ENCODE results near the gene ABCC4.

Gene ABCC4, protein sequence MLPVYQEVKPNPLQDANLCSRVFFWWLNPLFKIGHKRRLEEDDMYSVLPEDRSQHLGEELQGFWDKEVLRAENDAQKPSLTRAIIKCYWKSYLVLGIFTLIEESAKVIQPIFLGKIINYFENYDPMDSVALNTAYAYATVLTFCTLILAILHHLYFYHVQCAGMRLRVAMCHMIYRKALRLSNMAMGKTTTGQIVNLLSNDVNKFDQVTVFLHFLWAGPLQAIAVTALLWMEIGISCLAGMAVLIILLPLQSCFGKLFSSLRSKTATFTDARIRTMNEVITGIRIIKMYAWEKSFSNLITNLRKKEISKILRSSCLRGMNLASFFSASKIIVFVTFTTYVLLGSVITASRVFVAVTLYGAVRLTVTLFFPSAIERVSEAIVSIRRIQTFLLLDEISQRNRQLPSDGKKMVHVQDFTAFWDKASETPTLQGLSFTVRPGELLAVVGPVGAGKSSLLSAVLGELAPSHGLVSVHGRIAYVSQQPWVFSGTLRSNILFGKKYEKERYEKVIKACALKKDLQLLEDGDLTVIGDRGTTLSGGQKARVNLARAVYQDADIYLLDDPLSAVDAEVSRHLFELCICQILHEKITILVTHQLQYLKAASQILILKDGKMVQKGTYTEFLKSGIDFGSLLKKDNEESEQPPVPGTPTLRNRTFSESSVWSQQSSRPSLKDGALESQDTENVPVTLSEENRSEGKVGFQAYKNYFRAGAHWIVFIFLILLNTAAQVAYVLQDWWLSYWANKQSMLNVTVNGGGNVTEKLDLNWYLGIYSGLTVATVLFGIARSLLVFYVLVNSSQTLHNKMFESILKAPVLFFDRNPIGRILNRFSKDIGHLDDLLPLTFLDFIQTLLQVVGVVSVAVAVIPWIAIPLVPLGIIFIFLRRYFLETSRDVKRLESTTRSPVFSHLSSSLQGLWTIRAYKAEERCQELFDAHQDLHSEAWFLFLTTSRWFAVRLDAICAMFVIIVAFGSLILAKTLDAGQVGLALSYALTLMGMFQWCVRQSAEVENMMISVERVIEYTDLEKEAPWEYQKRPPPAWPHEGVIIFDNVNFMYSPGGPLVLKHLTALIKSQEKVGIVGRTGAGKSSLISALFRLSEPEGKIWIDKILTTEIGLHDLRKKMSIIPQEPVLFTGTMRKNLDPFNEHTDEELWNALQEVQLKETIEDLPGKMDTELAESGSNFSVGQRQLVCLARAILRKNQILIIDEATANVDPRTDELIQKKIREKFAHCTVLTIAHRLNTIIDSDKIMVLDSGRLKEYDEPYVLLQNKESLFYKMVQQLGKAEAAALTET (N-terminal part only)

DNA sequence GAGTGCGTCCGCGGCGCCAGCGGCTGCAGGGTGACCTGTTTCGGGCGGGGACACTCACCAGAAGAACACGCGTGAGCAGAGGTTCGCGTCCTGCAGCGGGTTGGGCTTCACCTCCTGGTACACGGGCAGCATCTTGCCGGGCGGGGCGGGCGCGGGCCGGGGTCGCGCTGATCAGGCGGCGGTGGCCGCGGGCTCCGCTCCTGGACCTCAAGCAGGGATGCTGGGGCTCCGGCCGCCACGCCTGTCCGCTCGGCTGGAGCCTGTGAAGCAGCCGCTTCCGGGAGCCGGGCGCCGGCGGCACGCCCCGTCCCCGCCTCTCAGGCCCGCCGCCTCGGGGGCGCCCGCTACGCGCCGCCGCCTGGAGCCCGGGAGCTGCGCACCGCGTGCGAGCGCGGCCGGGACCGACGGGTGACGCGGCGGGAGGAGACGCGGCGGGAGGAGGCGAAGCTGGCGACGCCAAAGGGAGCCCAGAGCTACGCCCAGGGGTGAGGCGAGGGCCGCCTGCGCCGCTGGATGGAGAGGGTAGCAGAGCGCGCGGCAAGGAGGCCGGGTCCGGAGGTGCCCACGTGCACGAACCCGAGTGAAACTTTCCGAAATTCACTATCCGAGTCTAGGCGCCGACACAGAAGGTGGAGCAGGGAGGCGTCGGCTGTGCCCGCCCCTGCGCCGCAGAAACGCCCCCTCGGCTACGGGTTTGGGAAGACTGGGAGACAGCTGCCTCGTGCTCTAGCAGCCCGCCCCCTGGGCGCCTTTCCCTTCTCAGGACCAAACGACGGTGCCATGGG lies at the start of gene ABCC4:
Gene ABCC4 (minus strand): TSS at position 269 of the 785 bp plus-strand sequence. CDS start 137 bp downstream, at position 132.
- DNase-seq (ENCODE audit: low spot score), result peak; percentile 38

DNA sequence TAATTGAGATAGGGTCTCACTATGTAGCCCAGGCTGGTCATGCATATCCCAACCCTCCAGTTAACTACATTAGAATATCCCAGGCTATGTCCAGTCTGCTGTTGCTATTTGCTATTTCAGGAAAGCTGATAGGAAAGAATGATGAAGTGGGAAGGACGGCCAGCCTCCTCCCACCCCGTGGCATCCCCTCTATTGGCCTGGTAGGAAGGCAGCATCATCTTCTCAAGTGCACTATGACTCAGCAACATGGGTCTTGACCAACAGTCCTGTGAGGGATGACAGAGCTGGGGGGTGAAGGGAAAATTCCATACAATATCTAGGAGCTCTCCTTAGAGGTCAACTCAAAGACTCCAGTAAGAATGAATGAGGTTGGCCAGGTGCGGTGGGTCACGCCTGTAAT lies 48.0 kb upstream of the ABCC4 start:
- DNase-seq (ENCODE audit: low spot score), result no peak

DNA sequence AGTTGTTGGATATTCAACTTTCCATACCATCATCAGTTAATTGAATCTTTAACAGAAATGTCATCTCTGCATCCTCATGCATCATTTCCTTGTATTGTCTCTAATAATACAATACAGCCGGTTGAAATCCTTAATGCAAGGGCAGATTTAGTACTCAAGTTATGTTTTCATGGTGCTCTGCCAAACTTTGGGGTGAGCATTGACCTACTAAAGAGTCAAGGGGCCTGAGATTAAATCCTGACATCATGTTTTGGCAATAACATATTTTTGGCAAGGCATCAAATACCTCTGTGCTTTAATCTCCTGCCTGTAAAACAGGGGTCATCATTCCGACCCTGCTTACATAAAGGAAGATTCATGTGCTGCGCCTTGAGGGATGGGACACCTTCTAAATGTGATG lies 42.7 kb upstream of the ABCC4 start:
- DNase-seq (ENCODE audit: low spot score), result no peak

DNA sequence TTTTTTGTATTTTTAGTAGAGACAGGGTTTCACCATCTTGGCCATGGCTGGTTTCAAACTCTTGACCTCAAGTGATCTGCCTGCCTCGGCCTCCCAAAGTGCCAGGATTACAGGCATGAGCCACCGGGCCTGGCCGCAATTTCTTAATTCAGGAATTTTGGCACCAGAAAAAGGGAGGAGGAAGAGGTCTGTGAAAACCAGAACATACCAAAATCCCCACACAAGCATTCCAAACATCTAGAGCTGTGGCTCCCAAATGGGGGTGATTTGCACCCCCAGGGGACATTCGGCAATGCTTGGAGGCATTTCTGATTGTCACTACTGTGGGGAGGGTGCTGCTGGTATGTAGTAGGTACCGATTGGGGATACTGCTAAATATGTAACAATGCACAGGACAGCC lies 40.2 kb upstream of the ABCC4 start:
- DNase-seq (ENCODE audit: low spot score), result no peak

DNA sequence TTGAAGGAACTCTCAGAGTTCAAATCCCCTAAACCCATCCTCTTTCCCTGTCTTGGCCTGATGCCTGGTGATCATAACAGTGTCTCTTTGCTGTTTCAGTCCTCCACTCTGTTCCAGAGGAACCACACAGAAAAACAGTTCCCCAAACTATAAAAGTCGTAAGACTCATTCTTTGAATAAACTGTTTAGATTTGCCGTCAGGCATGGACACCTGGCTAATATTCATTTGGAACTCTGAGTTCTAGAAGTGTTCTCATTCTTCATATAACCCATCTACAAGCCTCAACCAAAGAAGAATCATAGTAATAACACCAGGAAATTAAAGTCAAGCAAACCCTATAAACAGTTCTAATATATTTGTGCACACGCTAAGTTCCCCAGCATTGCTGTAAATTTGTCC lies 37.7 kb upstream of the ABCC4 start:
- no peak for DNase-seq (ENCODE audit: low spot score)

DNA sequence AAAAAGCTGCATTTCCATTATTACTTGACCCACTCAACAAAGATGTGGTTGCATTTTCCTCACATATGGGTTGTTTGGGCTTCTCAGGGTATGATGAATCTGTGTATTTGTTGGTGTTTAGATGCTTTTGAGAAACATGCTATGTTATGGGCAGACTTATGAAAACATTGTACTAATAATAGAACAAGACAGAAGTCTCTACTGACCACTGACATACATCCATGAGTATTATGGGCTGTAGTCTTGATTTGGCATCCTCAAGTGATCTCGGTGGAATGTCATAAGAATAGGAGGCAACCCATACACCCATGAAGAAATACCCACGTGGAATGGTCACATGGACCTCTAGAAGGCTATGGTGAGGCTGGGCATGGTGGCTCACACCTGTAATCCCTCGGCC lies 36.3 kb upstream of the ABCC4 start:
- DNase-seq (ENCODE audit: low spot score), result no peak

DNA sequence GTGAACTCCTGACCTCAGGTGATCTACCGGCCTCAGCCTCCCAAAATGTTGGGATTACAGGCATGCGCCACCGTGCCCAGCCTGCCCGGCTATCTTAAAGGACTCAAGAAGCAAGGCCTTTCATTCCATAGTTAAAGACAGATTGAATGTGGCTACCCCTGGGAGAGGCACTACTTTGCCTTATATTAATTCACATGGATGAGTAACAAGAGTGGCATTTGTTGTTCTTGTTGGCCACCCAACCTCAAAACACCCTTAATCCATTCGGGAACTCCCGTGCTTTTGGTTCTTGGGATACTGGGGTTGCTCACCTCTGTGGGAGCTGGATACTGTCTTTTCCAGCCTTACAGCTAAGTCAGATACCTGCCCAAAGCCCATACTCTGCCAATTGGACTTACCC lies 34.4 kb upstream of the ABCC4 start:
- DNase-seq (ENCODE audit: low spot score), result no peak

DNA sequence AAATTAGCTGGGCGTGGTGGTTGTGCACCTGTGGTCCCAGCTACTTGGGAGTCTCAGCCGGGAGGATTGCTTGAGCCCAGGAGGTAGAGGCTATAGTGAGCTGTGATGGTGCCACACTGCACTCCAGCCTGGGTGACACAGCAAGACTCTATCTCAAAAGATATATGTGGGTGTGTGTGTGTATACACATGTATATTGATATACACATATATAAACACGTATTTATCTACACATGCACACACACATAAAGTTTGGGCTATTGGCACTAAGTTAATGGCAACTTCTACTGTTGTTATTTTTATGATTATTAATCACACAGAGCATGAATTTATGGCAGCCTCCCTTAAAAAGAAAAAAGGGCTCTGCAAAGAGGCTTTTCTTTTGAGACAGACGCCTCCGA lies 27.1 kb upstream of the ABCC4 start:
- no peak for DNase-seq (ENCODE audit: low spot score)

DNA sequence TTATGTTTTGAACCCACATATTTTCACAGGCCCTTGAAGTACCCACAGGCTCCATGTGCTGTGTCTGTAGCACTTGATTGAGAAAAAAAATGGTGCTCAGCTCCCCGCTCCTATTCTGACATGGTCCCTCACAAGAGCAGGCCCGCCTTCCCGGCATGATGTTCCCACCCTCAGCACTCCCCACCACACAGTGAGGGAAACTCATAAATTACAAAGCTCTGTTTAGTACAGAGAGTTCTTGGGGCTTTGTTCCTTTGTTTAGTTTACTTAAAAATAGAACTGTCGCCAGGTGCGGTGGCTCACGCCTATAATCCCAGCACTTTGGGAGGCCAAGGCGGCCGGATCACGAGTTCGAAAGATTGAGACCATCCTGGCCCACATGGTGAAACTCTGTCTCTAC lies 25.9 kb upstream of the ABCC4 start:
- DNase-seq (ENCODE audit: low spot score), result no peak

DNA sequence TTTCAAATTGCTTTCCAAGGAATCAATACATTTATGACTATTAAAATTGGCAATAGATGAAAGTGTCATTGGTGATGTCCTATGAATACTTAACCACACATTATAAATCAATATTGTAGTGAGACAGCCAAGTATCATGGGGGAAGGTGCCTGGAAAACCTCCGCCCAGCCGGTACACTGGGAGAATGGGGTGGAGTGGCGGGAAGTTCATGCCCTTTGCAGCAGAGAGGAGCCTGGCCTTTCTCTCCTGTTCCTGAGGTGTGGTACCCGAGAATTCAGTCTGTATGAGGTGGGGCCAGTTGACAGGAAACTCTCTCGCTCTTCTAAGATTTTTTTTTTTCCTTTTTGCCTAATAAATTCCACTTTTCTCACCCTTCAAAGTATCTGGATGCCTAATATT lies 25.4 kb upstream of the ABCC4 start:
- no peak for DNase-seq (ENCODE audit: low spot score)

DNA sequence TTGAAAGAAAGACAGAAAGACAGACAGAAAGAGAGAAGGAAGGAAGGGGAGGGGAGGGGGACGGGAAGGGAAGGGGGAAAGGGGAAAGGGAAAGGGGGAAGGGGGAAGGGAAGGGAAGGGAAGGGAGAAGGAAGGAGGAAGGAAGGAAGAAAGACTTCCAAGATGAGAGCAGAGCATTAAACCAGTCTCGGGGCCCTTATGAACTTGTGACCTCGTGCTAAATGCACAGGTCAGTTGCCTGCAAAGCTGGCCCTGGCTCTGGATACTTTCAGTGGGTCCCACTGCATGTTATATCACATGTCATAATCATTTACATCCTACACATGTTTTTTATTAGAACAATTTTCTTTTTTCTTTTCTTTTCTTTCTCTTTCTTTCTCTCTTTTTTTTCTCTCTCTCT lies 24.2 kb upstream of the ABCC4 start:
- no peak for DNase-seq (ENCODE audit: low spot score)

DNA sequence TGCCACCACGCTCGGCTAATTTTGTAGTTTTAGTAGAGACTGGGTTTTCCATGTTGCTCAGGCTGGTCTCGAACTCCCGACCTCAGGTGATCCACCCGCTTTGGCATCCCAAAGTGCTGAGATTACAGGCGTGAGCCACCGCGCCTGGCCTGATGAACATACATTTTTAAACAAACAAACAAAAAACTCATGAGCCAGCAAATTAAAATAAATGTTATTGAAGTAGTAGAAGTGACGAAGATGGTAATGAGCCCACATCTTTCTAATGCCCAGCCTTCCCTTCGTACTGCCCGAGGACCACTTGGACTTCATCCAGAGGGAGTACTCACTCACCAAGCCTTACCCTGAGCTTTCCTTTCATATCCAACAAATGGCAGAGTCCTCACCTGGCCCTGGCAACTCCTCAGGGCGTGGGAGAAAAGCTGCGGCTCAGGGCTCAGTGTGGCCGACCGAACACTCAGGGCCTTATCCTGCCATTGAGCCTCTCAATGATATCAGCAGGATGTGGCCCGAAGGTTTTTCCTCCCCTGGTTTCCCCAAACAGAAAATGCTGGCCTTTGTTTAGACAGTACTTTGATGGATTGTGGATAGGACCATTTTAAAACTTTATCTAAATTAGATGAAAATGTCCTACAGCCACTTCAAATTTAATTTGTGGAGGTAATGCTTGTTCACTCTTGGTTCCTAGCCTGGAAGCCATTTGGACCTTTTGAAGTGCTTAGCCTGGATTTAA lies 22.8 kb upstream of the ABCC4 start:
- no peak for DNase-seq (ENCODE audit: low spot score)

DNA sequence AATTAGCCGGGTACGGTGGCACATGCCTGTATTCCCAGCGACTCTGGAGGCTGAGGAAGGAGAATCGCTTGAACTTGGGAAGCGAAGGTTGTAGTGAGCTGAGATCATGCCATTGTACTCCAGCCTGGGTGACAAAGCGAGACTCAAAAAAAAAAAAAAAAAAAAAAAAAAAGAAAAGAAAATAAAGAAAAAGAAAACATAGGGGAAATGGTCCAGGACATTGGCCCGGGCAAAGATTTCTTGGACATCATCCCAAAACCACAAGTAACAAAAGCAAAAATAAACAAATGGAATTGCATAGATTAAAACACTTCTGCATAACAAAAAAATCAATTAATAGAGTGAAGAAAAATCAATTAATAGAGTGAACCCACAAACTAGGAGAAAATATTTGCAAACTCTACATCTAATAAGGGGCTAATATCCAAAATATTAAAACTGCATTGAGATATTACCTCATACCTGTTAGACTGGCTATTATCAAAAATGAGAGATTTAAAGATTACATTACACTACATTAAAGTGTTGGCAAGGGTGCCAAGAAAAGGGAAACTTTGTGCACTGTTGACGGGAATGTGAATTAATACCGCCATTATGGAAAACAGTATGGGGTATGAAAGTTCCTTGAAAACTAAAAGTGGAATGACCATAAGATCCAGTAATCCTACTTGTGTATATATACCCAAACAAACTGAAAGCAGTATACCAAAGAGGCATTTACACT lies 18.5 kb upstream of the ABCC4 start:
- no peak for DNase-seq (ENCODE audit: low spot score)

DNA sequence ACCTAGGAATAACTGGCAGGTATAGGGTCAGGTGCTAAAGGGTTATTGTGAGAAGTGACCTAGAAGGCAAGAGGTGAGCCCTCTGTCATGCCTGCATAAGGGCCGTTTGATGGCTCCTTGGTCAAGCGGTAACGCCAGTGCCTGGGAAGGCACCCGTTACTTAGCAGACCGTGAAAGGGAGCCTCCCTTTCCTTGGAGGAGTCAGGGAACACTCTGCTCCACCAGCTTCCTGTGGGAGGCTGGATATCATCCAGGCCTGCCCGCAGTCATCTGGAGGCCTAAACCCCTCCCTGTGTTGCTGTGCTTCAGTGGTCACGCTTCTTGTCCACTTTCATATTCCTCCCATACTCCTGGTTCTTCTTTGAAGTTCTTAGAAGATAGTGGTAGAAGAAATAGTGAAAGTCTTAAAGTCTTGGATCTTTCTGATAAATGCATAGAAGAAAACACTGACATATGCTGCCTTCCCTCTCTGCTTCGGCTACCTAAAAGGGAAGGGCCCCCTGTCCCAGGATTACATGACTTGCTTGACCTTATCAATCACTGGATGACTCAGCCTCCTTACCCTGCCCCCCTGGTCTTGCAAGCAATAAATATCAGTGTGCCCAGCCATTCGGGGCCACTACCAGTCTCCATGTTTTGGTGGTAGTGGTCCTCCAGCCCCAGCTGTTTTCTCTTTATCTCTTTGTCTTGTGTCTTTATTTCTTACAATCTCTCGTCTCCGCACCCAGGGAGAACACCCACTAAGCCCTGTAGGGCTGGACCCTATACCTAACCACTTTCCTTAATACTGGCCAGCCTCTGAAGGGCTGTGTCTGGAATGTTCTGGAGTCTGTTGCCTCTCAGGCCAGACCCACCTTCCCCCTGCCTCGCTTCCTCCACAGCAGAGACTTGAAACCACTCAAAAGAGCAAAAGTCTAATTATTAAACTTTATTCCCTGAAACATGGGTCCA lies 16.1 kb upstream of the ABCC4 start:
- DNase-seq (ENCODE audit: low spot score), result no peak

DNA sequence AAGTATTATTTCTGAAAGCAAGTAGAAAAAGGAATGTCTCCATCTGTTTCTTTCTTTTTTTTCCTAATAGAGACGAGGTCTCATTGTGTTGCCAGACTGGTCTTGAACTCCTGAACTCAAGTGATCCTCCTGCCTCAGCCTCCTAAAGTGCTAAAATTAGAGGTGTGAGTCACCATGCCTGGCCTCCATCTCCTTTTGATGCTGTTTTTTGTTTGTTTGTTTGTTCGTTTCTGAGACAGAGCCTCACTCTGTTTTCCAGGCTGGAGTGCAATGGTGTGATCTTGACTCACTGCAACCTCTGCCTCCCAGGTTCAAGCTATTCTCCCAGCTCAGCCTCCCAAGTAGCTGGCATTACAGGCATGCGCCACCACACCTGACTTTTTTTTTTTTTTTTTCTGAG lies 14.5 kb upstream of the ABCC4 start:
- no peak for DNase-seq (ENCODE audit: low spot score)

DNA sequence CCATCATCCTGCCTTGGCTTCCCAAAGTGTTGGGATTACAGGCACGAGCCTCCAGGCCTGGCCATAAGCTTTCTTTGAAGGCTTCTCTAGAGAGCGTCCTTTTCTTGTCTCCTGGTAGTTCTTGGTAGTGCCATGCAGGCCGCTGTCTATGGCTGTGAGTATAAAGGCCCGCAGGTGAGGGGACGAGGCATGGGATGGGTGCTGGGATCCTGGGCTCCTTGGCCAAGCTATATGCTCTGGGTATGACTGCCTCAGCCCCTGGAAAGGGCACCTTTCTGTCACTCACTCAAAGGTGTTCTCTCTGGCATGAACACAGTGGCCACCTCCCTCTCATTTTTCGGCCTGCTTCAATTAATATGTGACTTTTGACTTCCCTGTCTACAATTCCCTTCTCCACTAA lies 6.3 kb upstream of the ABCC4 start:
- DNase-seq (ENCODE audit: low spot score), result no peak

DNA sequence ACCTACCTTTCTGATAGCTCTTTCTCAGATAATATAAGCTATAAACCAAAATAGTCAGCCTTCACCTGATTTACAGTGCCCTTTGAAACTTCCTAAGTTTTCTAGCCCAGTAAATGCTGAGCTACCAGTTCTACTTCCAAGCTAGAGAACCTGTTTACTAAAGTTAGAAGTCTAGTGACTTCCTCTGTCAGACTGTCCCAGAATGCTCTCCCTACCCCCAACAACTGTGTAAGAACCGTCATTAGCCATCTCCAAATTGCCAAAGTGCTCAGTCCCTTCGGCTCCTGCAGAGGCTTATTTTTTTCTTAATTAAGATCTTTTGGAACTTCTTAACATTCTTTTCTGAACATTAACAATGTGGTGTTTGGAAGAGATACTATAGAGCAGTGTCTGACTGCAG lies 3.2 kb upstream of the ABCC4 start:
- DNase-seq (ENCODE audit: low spot score), result no peak

DNA sequence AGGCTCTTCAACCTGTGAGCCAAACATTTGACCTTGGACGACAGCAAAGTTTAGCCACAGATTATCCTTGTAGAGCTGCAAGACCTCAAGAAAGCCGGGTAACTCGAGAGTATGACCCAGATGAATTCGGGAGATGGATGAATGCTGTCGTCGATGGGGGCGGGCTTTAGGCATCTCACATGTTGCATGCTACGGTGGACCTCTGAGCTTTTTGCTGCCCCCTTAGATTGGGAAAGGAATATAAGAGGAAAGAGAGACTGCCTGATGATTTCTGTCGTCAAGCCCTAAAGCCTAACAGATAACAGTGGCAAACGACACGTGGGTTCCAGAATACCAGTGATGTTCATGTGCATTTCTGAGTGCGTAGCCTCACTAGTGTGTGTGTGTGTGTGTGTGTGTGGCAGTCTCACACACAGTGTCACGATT lies 730 bp upstream of the ABCC4 start:
- no peak for DNase-seq (ENCODE audit: low spot score)

DNA sequence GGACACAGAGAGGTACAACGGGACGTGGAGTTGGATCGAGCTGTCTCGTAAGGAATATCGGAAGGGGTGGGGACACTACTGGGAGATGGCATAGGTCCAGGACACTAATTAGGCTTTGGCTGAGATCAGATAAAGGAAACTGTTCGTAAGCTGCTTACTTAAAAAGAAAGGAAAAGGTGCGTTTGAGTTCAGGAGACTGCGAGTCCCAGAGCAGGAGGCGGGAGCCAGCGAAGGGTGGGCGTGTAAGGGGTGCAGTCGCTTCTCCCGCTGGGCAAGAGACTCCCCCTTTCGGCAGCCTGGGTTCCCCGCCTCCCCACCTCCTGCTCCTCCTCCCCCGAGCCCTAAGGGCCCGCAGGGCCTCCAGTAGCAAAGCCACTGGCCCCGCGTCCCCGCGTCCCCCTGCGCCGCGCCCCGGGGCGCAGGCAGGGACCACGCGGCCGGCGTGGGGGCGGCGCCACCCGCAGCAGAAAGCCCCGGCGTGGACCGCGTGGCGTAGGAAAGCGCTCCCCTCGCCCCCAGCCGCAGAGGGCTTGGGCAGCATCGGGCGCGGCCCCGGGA lies 547 bp downstream of the ABCC4 start:
- peak; percentile 32 for DNase-seq (ENCODE audit: low spot score)

Data from CD4-positive, alpha-beta T cell treated with Interleukin-6 at 100 ng/mL for 8 hours (primary cell).